ENCODE results near the gene CCDC91.

GRCh38 chr12:28176295-28176694 lies 14.0 kb upstream of the CCDC91 start:
- no peak for TF ChIP-seq CTCF (IDR thresholded peaks at IDR 0.05; ENCODE audit: poor library complexity, severe bottlenecking)
- TF ChIP-seq, protein P1, sequence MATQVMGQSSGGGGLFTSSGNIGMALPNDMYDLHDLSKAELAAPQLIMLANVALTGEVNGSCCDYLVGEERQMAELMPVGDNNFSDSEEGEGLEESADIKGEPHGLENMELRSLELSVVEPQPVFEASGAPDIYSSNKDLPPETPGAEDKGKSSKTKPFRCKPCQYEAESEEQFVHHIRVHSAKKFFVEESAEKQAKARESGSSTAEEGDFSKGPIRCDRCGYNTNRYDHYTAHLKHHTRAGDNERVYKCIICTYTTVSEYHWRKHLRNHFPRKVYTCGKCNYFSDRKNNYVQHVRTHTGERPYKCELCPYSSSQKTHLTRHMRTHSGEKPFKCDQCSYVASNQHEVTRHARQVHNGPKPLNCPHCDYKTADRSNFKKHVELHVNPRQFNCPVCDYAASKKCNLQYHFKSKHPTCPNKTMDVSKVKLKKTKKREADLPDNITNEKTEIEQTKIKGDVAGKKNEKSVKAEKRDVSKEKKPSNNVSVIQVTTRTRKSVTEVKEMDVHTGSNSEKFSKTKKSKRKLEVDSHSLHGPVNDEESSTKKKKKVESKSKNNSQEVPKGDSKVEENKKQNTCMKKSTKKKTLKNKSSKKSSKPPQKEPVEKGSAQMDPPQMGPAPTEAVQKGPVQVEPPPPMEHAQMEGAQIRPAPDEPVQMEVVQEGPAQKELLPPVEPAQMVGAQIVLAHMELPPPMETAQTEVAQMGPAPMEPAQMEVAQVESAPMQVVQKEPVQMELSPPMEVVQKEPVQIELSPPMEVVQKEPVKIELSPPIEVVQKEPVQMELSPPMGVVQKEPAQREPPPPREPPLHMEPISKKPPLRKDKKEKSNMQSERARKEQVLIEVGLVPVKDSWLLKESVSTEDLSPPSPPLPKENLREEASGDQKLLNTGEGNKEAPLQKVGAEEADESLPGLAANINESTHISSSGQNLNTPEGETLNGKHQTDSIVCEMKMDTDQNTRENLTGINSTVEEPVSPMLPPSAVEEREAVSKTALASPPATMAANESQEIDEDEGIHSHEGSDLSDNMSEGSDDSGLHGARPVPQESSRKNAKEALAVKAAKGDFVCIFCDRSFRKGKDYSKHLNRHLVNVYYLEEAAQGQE (IDR thresholded peaks at IDR 0.05; ENCODE audit: borderline replicate concordance) = no peak
- TF ChIP-seq TAF1 (IDR thresholded peaks at IDR 0.05; ENCODE audit: low read depth) = no peak
- TF ChIP-seq EZH2 (IDR thresholded peaks at IDR 0.05; ENCODE audit: borderline replicate concordance, insufficient read depth, low read length, poor library complexity, severe bottlenecking) = no peak

All from neural cell (in vitro differentiated cells).